ENCODE data around the gene RAB33A.
"Not testable (repeated sequence)": the region's sequence is repeated elsewhere in the genome, so short reads cannot be mapped to it uniquely, and the experiment has no call there.

RAB33A gene

DNA sequence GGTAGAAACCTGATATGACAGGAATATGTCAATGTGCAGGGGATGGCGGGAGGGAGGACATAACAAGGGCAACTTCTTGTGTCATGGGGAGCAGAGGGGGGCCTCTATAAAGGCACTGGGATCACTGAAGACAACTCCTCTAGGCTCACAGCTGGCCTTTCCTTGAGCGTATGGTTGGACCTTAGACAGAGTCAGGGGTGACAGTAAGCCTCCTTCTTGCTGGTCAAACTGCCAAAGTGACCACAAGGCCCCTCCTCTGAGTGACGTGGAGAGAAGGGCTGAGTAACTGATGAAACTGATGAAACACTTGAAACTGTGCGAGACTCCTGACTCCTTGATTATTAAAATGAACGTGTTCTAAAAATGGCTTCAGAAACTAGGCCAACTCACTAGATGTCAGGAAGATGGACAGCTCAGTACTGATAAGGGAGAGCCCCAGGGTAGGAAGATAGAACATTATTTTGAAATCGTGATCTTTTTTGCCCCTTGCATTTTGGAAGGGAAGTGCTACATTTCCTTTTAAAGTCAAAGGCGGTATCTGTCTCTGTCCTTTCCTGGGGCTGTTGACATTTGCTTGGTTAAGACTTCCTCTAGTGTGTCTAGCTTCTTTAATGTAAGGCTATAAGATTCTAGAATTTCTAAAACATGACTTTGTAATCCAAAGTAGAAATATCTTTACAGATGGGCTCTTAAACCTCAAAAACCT is 1.6 kb downstream of the RAB33A start:
- no peak for DNase-seq

GRCh38 chrX:130174045-130174704 is 2.4 kb downstream of the RAB33A start:
- DNase-seq = no peak

DNA sequence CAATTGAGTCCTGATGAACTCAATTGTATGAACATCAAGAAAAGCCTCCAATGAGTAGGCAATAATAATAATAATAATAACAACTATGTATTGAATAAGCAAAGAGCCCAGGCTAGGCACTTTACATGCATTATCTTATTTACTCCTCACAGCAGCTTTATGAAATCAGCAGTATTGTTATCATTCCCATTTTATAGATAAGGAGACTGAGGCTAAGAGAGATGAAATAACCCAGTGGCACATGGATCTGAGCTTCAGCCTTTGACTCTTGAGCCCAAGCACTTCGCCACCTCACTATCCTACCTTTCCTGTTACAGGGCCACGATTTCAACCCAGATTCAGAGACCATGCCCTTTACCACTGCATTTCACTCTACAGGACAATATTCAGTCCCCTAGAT is 3.2 kb downstream of the RAB33A start:
- no peak for DNase-seq

DNA sequence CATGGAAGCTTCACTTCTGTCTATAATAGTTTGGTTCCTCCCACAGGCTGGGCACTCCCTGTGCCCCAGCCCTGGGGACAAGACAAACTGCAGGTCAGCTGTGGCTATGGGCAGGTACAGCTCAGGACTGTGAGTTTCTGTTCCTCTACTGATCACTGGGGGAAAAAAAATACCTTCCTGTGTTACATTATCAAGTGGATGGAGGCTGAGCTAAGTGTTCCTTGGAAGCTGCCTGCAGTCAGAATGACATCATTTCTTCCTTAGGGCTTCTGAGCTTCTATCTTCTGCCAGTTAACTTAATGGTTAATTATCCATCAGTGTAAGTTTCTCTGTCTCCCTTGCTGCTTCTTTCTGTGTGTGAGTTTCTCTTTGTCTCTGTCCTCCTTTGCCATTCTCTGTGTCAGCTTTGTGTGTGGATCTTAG is 4.6 kb downstream of the RAB33A start:
- DNase-seq = no peak

DNA sequence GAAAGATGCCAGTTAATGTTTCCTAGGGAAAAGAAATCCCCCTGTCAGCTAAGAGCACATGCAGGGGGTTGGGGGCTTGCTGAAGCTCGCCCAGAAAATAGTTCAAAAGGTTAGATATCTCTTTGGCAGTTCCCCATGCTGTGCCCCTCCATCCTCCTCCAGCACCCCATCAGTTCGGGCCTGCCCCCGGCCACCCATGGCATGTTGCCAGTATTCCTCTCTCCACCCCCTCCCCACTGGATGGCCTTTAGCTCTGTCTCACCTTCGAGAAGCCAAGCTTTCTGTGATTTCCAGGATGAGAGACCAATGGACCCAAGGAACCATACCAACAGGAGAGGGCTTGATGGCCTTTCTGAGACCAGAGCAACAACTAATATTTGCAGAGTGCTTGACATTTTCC is 5.2 kb downstream of the RAB33A start:
- DNase-seq = no peak

DNA sequence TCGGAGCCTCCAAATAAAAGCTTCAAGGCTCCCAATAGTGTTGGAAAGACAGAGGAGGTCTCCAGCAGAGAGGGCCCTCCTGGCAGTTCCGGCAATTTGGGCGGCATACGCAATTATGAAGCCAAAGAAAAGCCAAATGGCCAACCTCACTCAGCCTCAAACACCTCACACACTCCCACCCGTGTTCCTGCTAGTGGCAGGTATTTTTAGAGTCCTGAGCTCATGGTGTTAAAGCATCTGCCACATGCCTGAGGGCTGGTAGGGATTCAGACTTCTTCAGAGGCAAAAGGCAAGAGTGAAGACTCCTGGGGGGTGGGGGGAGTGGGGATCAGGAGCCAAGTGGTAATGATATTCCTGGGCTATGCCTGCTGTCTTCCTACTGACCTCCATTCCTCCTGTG is 7.4 kb downstream of the RAB33A start:
- DNase-seq = no peak

- DNase-seq = no peak
These were observed 7.9 kb downstream of the RAB33A start for GRCh38 chrX:130179579-130180215.

DNA sequence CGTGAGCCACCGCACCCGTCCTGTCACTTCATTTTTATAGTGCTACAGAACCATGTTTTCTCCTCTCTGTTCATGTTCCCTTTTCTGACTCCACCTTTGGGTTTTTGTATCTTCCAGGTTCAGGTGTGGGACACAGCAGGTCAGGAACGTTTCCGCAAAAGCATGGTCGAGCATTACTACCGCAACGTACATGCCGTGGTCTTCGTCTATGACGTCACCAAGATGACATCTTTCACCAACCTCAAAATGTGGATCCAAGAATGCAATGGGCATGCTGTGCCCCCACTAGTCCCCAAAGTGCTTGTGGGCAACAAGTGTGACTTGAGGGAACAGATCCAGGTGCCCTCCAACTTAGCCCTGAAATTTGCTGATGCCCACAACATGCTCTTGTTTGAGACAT is 12.4 kb downstream of the RAB33A start:
- no peak for DNase-seq

GRCh38 chrX:130184857-130185256 is 13.1 kb downstream of the RAB33A start:
- no peak for DNase-seq

DNA sequence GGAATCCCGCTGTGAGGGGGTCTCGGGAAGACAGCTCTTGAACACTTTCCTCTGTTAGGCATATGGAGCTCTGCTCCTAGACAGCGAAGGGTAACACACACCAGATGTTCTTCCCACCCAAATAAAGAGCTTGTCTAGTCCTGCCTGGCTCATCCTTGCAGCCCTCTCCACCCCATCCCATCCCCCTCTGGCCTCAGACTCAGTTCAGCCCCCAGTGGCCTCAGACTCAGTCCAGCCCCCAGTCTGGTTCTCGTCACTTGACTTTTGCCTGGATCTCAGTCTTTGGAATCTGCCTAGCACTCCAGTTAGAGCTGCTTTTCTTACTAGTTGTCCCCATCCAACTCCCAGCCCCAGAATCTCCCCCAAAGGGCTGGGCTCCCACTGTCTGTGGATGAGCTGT is 14.9 kb downstream of the RAB33A start:
- no peak for DNase-seq

DNA sequence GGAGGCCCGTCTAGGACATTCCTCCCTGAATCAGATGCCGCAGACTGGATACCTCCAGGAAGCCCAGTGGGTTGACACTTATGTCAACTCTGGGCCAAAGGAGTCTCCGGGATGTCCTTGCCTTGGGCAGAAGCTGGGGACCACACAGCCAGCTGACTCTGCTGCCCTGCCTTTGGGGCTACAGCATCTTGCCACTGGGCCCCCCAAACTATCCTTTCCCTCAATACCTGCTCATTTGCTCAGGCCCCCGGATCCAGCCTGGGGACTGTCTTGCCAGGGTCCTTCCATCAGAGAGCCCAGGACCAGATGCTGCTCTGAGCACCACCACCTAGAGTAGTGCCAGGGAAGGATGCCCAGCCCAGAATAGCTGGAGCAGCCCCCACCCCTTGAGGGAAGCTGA is 19.0 kb downstream of the RAB33A start:
- no peak for DNase-seq

GRCh38 chrX:130196466-130196865 is 24.7 kb downstream of the RAB33A start:
- no peak for DNase-seq

DNA sequence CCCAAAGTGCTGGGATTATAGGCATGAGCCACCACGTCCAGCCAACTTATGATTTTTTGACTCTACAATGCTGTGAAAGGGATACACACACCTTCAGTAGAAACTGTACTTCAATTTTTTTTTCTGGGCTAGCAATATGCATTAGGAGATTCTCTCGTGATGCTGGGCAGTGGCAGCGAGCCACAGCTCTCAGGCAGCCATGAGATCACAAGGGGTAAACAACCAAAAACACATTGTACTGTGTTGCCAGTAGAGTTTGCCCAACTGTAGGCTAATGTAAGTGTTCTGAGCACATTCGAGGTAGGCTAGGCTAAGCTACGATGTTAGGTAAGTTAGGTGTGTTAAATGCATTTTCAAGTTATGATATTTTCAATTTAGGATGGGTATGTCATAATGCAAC is 25.7 kb downstream of the RAB33A start:
- no peak for DNase-seq

- no peak for DNase-seq
These were observed 32.9 kb downstream of the RAB33A start for GRCh38 chrX:130204647-130205046.

DNA sequence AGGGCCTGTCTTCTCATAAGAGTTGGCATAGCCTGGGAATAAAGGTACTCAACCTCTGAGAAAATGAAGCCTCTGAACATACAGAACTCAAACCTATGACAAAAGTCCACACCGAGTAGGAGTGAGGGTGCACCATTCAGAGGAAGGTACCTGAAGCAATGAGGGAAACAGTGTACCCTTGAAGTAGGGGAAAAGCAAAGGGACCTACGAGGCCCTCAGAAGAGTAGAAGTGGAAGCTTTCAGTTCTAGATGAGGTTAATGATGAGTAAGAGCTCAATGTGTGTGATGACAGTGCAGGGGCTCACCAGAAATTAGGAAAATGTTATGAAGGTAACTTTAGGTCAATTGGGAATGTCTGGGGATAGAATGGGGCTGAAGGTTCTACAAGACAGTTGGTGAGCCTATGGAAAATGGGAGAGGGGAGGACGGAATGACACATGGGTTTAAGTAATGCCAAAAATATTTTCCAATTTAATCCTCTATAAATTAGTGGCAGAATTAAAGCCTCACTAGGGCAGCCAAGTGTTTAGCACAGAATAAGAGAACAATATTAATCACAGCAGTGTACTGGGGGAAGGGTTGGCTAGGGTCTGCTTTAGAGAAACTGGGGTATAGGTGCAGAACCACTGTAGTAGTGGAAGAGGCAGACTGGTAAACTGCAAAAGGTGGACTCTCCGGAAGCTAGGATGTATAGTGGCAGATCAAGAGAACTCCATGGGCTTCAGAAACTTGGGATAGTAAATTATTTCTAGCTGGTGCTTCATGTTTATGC is 39.8 kb downstream of the RAB33A start:
- no peak for DNase-seq

DNA sequence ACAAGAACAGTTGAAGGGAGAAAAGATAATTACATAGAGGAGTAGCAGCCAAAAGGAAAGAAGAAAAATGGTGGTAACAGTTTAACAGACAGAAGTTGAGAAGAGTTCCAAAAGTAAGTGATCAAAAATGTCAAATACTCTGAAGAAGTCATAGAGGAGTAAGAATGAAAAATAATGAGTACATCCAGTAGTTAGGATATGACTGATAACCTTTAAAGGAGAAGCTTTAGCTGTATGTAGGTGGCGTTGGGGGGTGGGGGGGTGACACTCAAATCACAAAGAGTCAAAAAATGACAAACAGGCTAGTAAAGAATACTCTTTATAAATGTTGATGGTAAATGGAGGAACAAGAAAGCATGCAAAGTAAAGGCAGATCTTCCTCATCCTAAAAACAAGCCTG is 40.6 kb downstream of the RAB33A start:
- DNase-seq = no peak

- DNase-seq = no peak
These were observed 41.6 kb downstream of the RAB33A start for GRCh38 chrX:130213376-130213775.

DNA sequence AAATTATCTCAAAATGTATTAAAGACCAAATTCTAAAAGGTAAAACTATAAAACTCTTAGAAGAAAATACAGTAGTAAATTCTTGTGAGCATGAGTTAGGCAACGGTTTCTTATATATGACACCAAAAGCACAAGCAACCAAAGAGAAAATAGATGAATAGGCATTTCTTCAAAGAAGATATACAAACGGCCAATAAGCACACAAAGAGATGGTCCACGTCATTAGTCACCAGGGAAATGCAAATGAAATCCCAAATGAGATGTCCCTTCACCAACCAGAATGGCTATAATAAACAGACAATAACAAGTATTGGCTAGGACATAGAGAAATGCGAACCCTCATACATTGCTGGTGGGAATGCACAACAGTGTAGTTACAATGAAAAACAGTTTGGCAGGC is 44.6 kb downstream of the RAB33A start:
- DNase-seq = no peak

DNA sequence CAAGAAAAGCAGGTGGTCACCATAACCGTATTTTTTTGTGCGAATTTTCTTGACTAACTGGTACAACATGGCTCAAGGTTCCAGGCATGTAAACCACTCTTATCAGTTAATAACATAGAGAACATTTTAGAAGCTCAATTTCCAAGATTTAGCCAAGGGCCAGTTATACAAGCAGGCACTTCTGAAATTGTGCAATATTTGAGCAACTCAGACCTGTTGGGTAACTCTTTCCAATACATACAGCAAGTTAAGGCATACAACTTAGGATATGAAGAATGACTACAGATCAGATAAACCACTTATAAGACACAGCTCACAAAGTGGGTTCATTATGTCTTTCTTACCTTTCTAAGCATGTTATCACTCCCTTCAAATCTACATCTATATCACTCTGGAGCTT is 53.0 kb downstream of the RAB33A start:
- DNase-seq = no peak

DNA sequence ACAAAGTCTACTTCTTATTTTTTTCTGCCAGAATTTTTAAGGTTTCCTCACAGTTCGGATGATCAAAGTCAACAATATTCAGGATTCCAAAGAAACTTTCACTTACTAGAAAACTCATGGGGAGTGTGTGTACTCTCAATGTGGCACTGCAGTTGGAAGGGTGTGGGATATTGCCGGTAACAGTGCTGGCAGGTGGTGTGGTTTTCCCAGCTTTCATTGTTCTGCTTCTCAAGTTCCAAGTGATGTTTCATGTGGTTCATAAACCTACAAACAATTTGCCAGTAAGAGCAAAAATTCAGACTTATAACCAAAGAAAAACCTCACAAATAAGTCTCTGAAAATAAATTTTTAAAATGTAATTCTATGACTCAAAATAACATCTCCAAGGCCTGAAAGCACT is 57.1 kb downstream of the RAB33A start:
- DNase-seq = no peak

- not testable (repeated sequence) for DNase-seq
These were observed 59.4 kb downstream of the RAB33A start for GRCh38 chrX:130231184-130231583.
